ENCODE measurements around the gene SLC25A21.

The SLC25A21 gene

GRCh38 chr14:36656687-36657398 is 515.6 kb downstream of the SLC25A21 start:
- CTCF ChIA-PET, result interaction anchor here (0.6 to 1.8 kb wide), 15 partner anchors 9 to 461 kb away, joined by 3 to 9 read pairs (median 3); no protein-coding TSS in a partner anchor
- POLR2A ChIA-PET, result no interaction called here
- no peaks in the 10 kb centered on the region for H3K9me3 ChIP-seq (ENCODE audit: control insufficient read depth, insufficient read depth, low read depth, low read length)
- no peak overlapping the region for H3K4me3 ChIP-seq (ENCODE audit: low read depth, low read length)
- peaks cover 9% of the 10 kb centered on the region for H3K4me1 ChIP-seq (ENCODE audit: control insufficient read depth, insufficient read depth, low read length)
- TF ChIP-seq MYNN (tag by site-specific recombination; IDR thresholded peaks at IDR 0.05; ENCODE audit: borderline replicate concordance) (no peak), ZNF843 (tag by site-specific recombination; IDR thresholded peaks at IDR 0.05) (no peak), GLIS1 (tag by site-specific recombination; IDR thresholded peaks at IDR 0.05) (no peak), ZNF423 (tag by site-specific recombination; IDR thresholded peaks at IDR 0.05) (no peak), ZNF19 (tag by site-specific recombination; IDR thresholded peaks at IDR 0.05; ENCODE audit: low read depth) (no peak), ZNF670 (tag by site-specific recombination; IDR thresholded peaks at IDR 0.05; ENCODE audit: low read depth) (no peak), ZNF621 (tag by site-specific recombination; IDR thresholded peaks at IDR 0.05) (no peak), ZNF560 (tag by site-specific recombination; IDR thresholded peaks at IDR 0.05; ENCODE audit: borderline replicate concordance) (no peak)
- TF ChIP-seq, protein P1, sequence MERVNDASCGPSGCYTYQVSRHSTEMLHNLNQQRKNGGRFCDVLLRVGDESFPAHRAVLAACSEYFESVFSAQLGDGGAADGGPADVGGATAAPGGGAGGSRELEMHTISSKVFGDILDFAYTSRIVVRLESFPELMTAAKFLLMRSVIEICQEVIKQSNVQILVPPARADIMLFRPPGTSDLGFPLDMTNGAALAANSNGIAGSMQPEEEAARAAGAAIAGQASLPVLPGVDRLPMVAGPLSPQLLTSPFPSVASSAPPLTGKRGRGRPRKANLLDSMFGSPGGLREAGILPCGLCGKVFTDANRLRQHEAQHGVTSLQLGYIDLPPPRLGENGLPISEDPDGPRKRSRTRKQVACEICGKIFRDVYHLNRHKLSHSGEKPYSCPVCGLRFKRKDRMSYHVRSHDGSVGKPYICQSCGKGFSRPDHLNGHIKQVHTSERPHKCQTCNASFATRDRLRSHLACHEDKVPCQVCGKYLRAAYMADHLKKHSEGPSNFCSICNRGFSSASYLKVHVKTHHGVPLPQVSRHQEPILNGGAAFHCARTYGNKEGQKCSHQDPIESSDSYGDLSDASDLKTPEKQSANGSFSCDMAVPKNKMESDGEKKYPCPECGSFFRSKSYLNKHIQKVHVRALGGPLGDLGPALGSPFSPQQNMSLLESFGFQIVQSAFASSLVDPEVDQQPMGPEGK (tag by site-specific recombination; IDR thresholded peaks at IDR 0.05), result no peak
- TF ChIP-seq, protein P2, sequence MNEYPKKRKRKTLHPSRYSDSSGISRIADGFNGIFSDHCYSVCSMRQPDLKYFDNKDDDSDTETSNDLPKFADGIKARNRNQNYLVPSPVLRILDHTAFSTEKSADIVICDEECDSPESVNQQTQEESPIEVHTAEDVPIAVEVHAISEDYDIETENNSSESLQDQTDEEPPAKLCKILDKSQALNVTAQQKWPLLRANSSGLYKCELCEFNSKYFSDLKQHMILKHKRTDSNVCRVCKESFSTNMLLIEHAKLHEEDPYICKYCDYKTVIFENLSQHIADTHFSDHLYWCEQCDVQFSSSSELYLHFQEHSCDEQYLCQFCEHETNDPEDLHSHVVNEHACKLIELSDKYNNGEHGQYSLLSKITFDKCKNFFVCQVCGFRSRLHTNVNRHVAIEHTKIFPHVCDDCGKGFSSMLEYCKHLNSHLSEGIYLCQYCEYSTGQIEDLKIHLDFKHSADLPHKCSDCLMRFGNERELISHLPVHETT (tag by site-specific recombination; IDR thresholded peaks at IDR 0.05), result no peak
- TF ChIP-seq, protein P3, sequence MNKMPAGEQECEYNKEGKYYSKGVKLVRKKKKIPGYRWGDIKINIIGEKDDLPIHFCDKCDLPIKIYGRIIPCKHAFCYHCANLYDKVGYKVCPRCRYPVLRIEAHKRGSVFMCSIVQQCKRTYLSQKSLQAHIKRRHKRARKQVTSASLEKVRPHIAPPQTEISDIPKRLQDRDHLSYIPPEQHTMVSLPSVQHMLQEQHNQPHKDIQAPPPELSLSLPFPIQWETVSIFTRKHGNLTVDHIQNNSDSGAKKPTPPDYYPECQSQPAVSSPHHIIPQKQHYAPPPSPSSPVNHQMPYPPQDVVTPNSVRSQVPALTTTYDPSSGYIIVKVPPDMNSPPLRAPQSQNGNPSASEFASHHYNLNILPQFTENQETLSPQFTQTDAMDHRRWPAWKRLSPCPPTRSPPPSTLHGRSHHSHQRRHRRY (tag by site-specific recombination; IDR thresholded peaks at IDR 0.05), result no peak
- TF ChIP-seq, protein P4, sequence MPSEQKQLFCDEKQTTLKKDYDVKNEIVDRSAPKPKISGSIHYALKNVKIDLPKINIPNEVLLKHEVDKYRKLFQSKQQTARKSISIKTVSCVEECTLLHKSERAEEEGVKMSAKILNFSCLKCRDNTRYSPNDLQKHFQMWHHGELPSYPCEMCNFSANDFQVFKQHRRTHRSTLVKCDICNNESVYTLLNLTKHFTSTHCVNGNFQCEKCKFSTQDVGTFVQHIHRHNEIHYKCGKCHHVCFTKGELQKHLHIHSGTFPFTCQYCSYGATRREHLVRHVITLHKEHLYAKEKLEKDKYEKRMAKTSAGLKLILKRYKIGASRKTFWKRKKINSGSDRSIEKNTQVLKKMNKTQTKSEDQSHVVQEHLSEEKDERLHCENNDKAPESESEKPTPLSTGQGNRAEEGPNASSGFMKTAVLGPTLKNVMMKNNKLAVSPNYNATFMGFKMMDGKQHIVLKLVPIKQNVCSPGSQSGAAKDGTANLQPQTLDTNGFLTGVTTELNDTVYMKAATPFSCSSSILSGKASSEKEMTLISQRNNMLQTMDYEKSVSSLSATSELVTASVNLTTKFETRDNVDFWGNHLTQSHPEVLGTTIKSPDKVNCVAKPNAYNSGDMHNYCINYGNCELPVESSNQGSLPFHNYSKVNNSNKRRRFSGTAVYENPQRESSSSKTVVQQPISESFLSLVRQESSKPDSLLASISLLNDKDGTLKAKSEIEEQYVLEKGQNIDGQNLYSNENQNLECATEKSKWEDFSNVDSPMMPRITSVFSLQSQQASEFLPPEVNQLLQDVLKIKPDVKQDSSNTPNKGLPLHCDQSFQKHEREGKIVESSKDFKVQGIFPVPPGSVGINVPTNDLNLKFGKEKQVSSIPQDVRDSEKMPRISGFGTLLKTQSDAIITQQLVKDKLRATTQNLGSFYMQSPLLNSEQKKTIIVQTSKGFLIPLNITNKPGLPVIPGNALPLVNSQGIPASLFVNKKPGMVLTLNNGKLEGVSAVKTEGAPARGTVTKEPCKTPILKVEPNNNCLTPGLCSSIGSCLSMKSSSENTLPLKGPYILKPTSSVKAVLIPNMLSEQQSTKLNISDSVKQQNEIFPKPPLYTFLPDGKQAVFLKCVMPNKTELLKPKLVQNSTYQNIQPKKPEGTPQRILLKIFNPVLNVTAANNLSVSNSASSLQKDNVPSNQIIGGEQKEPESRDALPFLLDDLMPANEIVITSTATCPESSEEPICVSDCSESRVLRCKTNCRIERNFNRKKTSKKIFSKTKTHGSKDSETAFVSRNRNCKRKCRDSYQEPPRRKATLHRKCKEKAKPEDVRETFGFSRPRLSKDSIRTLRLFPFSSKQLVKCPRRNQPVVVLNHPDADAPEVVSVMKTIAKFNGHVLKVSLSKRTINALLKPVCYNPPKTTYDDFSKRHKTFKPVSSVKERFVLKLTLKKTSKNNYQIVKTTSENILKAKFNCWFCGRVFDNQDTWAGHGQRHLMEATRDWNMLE (tag by site-specific recombination; conservative IDR thresholded peaks at IDR 0.05; ENCODE audit: low read depth), result no peak
- no peaks in the 10 kb centered on the region for H3K36me3 ChIP-seq (ENCODE audit: control insufficient read depth in 2 of 2, insufficient read depth in 1 of 2, low read length in 2 of 2)
- H3K27ac ChIP-seq (ENCODE audit: extremely low read depth, low read depth, low read length), result no peak overlapping the region

DNA sequence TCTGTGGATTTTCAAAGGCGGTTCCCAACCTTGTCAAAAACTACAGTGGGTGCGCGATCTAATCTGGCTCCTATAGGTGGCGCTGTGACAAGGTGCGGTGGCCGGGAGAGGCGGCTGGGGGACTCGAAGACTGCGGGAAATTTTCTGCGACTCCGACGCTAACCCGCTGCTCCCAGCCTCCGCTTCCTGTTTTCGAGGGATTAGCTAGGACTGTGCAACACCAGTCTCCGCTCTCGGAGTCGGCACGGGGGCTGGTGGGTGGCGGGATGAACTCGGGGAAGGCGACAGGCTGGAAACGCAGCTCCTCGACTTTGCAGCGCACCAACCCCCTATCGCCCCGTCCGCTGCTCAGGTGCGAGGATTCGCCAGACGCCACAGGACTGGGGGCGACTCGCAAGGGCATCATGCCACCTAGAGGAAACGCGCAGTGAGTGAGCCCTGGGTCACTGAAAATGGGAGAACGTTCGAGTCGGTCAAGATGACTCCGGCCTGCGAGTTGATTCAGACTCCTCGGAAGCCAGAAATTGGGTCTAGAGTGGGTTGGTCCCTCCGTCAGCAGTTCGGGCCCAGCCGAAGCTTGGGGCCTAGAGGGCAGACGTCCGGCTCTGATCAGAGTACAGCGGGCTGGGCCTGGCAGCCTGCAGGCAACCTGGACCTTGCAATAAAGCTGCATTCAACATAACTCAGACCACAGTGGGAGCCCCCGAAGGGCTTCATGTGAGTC is 516.3 kb downstream of the SLC25A21 start:
- Histone ChIP-seq H3K27ac (ENCODE audit: extremely low read depth, low read depth, low read length) (no peak overlapping the region), H3K36me3 (ENCODE audit: control insufficient read depth in 2 of 2, insufficient read depth in 1 of 2, low read length in 2 of 2) (no peaks in the 10 kb centered on the region), H3K4me1 (ENCODE audit: control insufficient read depth, insufficient read depth, low read length) (peaks cover 9% of the 10 kb centered on the region), H3K4me3 (ENCODE audit: low read depth, low read length) (peak overlapping the region; percentile 25), H3K9me3 (ENCODE audit: control insufficient read depth, insufficient read depth, low read depth, low read length) (no peaks in the 10 kb centered on the region)
- POLR2A ChIA-PET, result no interaction called here
- CTCF ChIA-PET, result interaction anchor here (0.6 to 1.8 kb wide), 16 partner anchors 9 to 462 kb away, joined by 3 to 9 read pairs (median 4); no protein-coding TSS in a partner anchor
- TF ChIP-seq ZNF114 (tag by site-specific recombination; IDR thresholded peaks at IDR 0.05), result no peak
- TF ChIP-seq ZNF677 (tag by site-specific recombination; IDR thresholded peaks at IDR 0.05), result no peak
- 0 out of 2 replicates have a peak, but pooled peaks have one; percentile 5 for TF ChIP-seq ZNF202 (tag by site-specific recombination; IDR thresholded peaks at IDR 0.05; ENCODE audit: borderline replicate concordance)
- TF ChIP-seq, protein P5, sequence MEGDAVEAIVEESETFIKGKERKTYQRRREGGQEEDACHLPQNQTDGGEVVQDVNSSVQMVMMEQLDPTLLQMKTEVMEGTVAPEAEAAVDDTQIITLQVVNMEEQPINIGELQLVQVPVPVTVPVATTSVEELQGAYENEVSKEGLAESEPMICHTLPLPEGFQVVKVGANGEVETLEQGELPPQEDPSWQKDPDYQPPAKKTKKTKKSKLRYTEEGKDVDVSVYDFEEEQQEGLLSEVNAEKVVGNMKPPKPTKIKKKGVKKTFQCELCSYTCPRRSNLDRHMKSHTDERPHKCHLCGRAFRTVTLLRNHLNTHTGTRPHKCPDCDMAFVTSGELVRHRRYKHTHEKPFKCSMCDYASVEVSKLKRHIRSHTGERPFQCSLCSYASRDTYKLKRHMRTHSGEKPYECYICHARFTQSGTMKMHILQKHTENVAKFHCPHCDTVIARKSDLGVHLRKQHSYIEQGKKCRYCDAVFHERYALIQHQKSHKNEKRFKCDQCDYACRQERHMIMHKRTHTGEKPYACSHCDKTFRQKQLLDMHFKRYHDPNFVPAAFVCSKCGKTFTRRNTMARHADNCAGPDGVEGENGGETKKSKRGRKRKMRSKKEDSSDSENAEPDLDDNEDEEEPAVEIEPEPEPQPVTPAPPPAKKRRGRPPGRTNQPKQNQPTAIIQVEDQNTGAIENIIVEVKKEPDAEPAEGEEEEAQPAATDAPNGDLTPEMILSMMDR (tag by site-specific recombination; IDR thresholded peaks at IDR 0.05), result 0 out of 2 replicates have a peak, but pooled peaks have one; percentile 11
- TF ChIP-seq ZNF121 (tag by site-specific recombination; IDR thresholded peaks at IDR 0.05), result no peak
- TF ChIP-seq YY2 (tag by site-specific recombination; IDR thresholded peaks at IDR 0.05), result no peak
